H1 (cell line): ENCODE data around the gene RBBP8. TPM values are rescaled to one million over a fixed set of nuclear protein-coding genes. Genes with fewer than 3 reads are reported as not detected.

Source experiments
- CTCF ChIA-PET: fragments of 300-600 bp; sonication (Branson Sonifier 250); formaldehyde crosslinking; loops from one replicate; lab custom pipeline; 2021; ENCODE audit not compliant: partially characterized antibody; lab: Charles Lee
- POLR2A ChIA-PET: fragments of 300-600 bp; sonication (Branson Sonifier 250); formaldehyde crosslinking; loops from one replicate; lab custom pipeline; 2021; ENCODE audit warnings: inconsistent platforms; ENCODE audit not compliant: partially characterized antibody; lab: Charles Lee
- DNase-seq, 2 experiments: peaks; one replicate each; pipeline versions ENCODE4 v3.0.0 to v3.0.0-alpha.2; 2010 to 2022; ENCODE audit warnings: low spot score in 2 of 2, low read depth in 1 of 2, mixed read lengths in 1 of 2
- FAIRE-seq: peaks from 2 replicates; lab custom pipeline; 2011; peaks lifted over from hg19 to GRCh38; lab: Jason Lieb, UNC
- H2AFZ ChIP-seq: 2 replicates; pipeline ENCODE4 v1.8.1; 2012; ENCODE audit warnings: low read length, inconsistent platforms
- H2AK5ac ChIP-seq: 2 replicates; pipeline ENCODE4 v1.6.1; 2013; ENCODE audit warnings: low read depth, low read length
- H2BK120ac ChIP-seq: replicated peaks from 2 replicates; pipeline ENCODE3; 2013; ENCODE audit warnings: low read depth, low read length, inconsistent platforms
- H2BK12ac ChIP-seq: 2 replicates; pipeline ENCODE4 v1.6.1; 2013; ENCODE audit warnings: low read depth, low read length
- H2BK15ac ChIP-seq: 2 replicates; pipeline ENCODE4 v1.6.1; 2013; ENCODE audit warnings: low read length
- H2BK20ac ChIP-seq: 2 replicates; pipeline ENCODE4 v1.6.1; 2013; ENCODE audit warnings: low read length
- H2BK5ac ChIP-seq: 2 replicates; pipeline ENCODE4 v1.6.1; 2013; ENCODE audit warnings: low read depth, low read length
- H3K14ac ChIP-seq: 2 replicates; pipeline ENCODE4 v1.6.1; 2013; ENCODE audit warnings: inconsistent platforms; ENCODE audit not compliant: insufficient read length
- H3K18ac ChIP-seq: 2 replicates; pipeline ENCODE4 v1.6.1; 2013; ENCODE audit warnings: low read length; ENCODE audit errors: extremely low read depth
- H3K23ac ChIP-seq: 2 replicates; pipeline ENCODE4 v1.6.1; 2013; ENCODE audit warnings: inconsistent platforms; ENCODE audit not compliant: insufficient read length
- H3K23me2 ChIP-seq: 2 replicates; pipeline ENCODE4 v1.6.1; 2013; ENCODE audit warnings: low read depth, low read length
- H3K27ac ChIP-seq: 2 replicates; pipeline ENCODE4 v1.6.1; 2011; ENCODE audit warnings: low read depth, low read length, inconsistent platforms
- H3K27me3 ChIP-seq, 4 experiments: replicated peaks in 1 of 4; 1 replicate in 1 of 4; 2 replicates in 3 of 4; pipeline versions ENCODE4 v1.6.1 to v1.8.1; 2011 to 2013; ENCODE audit warnings: low read length in 3 of 4, mild to moderate bottlenecking in 3 of 4, inconsistent platforms in 2 of 4, mixed read lengths in 2 of 4, moderate library complexity in 1 of 4; ENCODE audit not compliant: control insufficient read depth in 3 of 4, insufficient read depth in 3 of 4; ENCODE audit errors: extremely low read depth in 1 of 4
- H3K36me3 ChIP-seq, 4 experiments: 2 replicates each; pipeline versions ENCODE4 v1.6.1 to v1.8.1; 2011 to 2013; ENCODE audit warnings: mild to moderate bottlenecking in 4 of 4, low read length in 3 of 4, moderate library complexity in 2 of 4, control low read depth in 1 of 4, inconsistent platforms in 1 of 4; ENCODE audit not compliant: insufficient read depth in 4 of 4, control insufficient read depth in 2 of 4
- H3K4ac ChIP-seq: replicated peaks from 2 replicates; pipeline ENCODE3; 2013; ENCODE audit warnings: low read length, low read depth, mixed read lengths, inconsistent platforms; ENCODE audit not compliant: insufficient read length
- H3K4me1 ChIP-seq, 4 experiments: replicated peaks in 1 of 4; 1 replicate in 1 of 4; 2 replicates in 3 of 4; pipeline versions ENCODE4 v1.6.1 to v1.8.1; 2011 to 2013; ENCODE audit warnings: low read length in 3 of 4, inconsistent platforms in 2 of 4, mixed read lengths in 1 of 4; ENCODE audit not compliant: insufficient read depth in 4 of 4, control insufficient read depth in 3 of 4
- H3K4me2 ChIP-seq, 2 experiments: 2 replicates each; pipeline versions ENCODE4 v1.6.1 to v1.8.1; 2011 to 2013; ENCODE audit warnings: low read depth in 2 of 2, low read length in 2 of 2, control low read depth in 1 of 2, inconsistent platforms in 1 of 2, mild to moderate bottlenecking in 1 of 2; ENCODE audit not compliant: insufficient read depth in 1 of 2
- H3K4me3 ChIP-seq, 4 experiments: fragments of 200-600, 300-600 bp in 1 of 4; sonication (generic), shearing (Covaris generic), sonication (Bioruptor Twin) in 1 of 4; 2 replicates each; pipeline versions ENCODE4 v1.5.1 to v1.8.1; 2011 to 2016; ENCODE audit warnings: low read length in 4 of 4, low read depth in 3 of 4, control low read depth in 2 of 4, inconsistent platforms in 2 of 4, mild to moderate bottlenecking in 2 of 4, mixed read lengths in 1 of 4, moderate library complexity in 1 of 4; ENCODE audit not compliant: insufficient read depth in 2 of 4; ENCODE audit errors: extremely low read depth in 1 of 4
- H3K56ac ChIP-seq: replicated peaks from 2 replicates; pipeline ENCODE3; 2013; ENCODE audit warnings: low read depth, mild to moderate bottlenecking, mixed read lengths, low read length, inconsistent platforms; ENCODE audit not compliant: insufficient read length
- H3K79me1 ChIP-seq: 2 replicates; pipeline ENCODE4 v1.6.1; 2013; ENCODE audit warnings: low read depth, low read length, control low read depth
- H3K79me2 ChIP-seq, 2 experiments: 2 replicates each; pipeline versions ENCODE4 v1.6.1 to v1.8.1; 2012 to 2013; ENCODE audit warnings: low read length in 2 of 2, mild to moderate bottlenecking in 2 of 2, inconsistent platforms in 1 of 2; ENCODE audit not compliant: insufficient read depth in 2 of 2, control insufficient read depth in 1 of 2
- H3K9ac ChIP-seq, 4 experiments: replicated peaks in 1 of 4; 1 replicate in 1 of 4; 2 replicates in 3 of 4; pipeline versions ENCODE4 v1.6.1 to v1.8.1; 2011 to 2013; ENCODE audit warnings: low read depth in 3 of 4, low read length in 3 of 4, control low read depth in 2 of 4, mild to moderate bottlenecking in 2 of 4, moderate library complexity in 2 of 4, inconsistent platforms in 1 of 4; ENCODE audit errors: extremely low read depth in 1 of 4
- H3K9me3 ChIP-seq, 2 experiments: 2 replicates each; pipeline versions ENCODE4 v1.6.1 to v1.8.1; 2012 to 2013; ENCODE audit warnings: mild to moderate bottlenecking in 2 of 2, moderate library complexity in 2 of 2, control low read depth in 1 of 2, inconsistent platforms in 1 of 2, low read depth in 1 of 2, low read length in 1 of 2, mixed read lengths in 1 of 2; ENCODE audit not compliant: insufficient read depth in 2 of 2
- H4K20me1 ChIP-seq, 2 experiments: replicated peaks in 1 of 2; 2 replicates each; pipeline versions ENCODE3 to v1.8.1; 2011 to 2013; ENCODE audit warnings: inconsistent platforms in 2 of 2, low read length in 2 of 2, mild to moderate bottlenecking in 1 of 2; ENCODE audit not compliant: insufficient read depth in 2 of 2, control insufficient read depth in 1 of 2
- H4K5ac ChIP-seq: 2 replicates; pipeline ENCODE4 v1.6.1; 2013; ENCODE audit warnings: low read length, low read depth, mixed read lengths, inconsistent platforms; ENCODE audit not compliant: insufficient read length
- H4K8ac ChIP-seq: 2 replicates; pipeline ENCODE4 v1.8.0; 2013; ENCODE audit warnings: mild to moderate bottlenecking, moderate library complexity, low read length, inconsistent platforms; ENCODE audit not compliant: insufficient read depth; ENCODE audit errors: extremely low read depth
- H4K91ac ChIP-seq: replicated peaks from 2 replicates; pipeline ENCODE3; 2013; ENCODE audit warnings: low read length, mixed read lengths, inconsistent platforms; ENCODE audit not compliant: insufficient read length
- ATF2 ChIP-seq: IDR thresholded peaks from 2 replicates; pipeline ENCODE4 v1.6.1; 2012; ENCODE audit warnings: low read length, inconsistent platforms
- CBX8 ChIP-seq: fragments of 300-800, 300-1000 bp; sonication (generic); IDR thresholded peaks from 2 replicates; pipeline ENCODE4 v1.7.1; 2016; ENCODE audit warnings: low read depth, low read length, borderline replicate concordance
- HDAC2 ChIP-seq, 2 experiments: fragments of 300-600 bp in 1 of 2; sonication (generic) in 1 of 2; IDR thresholded peaks; 2 replicates each; pipeline ENCODE4 v1.6.1; 2011 to 2012; ENCODE audit warnings: low read depth in 2 of 2, low read length in 2 of 2, mild to moderate bottlenecking in 2 of 2, moderate library complexity in 2 of 2, borderline replicate concordance in 1 of 2, inconsistent platforms in 1 of 2
- SUZ12 ChIP-seq: fragments of 200-600 bp; sonication (generic); IDR thresholded peaks from 2 replicates; pipeline ENCODE4 v1.6.1; 2012; ENCODE audit warnings: mild to moderate bottlenecking, inconsistent platforms, low read length, moderate library complexity, mixed read lengths
- YY1 ChIP-seq: IDR thresholded peaks from 2 replicates; pipeline ENCODE4 v1.6.1; 2011; ENCODE audit warnings: low read depth, mild to moderate bottlenecking, low read length
- WGBS, 2 experiments: shearing (Covaris generic) in 1 of 2; methylation state at CpG; one replicate each; pipeline versions ENCODE4 v1.1.6 to v1.1.7; 2013 to 2015; ENCODE audit warnings: low lambda C conversion rate in 2 of 2, mixed read lengths in 2 of 2, inconsistent platforms in 1 of 2, low coverage in 1 of 2, missing lambda C conversion rate in 1 of 2; ENCODE audit not compliant: insufficient replicate concordance in 2 of 2, insufficient coverage in 1 of 2, insufficient read length in 1 of 2; ENCODE audit errors: extremely low coverage in 1 of 2, missing lambda C conversion rate in 1 of 2; 5-methylcytosine and 5-hydroxymethylcytosine counted together
- polyA plus RNA-seq, 7 experiments: library from polyadenylated mRNA; depleted of rRNA in 3 of 7; stranded (reverse) in 5 of 7; unstranded in 2 of 7; fragments of >200 nt in 5 of 7; fragments of 200-250 nt in 2 of 7; gene quantifications; 1 replicate in 5 of 7; 2 replicates in 1 of 7; 4 replicates in 1 of 7; pipeline versions ENCODE4 v1.2.1 to v1.2.3, GENCODE V29; 2011 to 2013; ENCODE audit warnings: missing spikeins in 2 of 7, mixed read lengths in 2 of 7
- total RNA-seq: library from RNA; stranded (reverse); fragmentation: NEBNext Ultra II Directional; extraction: Animal tissue kit (Norgen Biotek cat#: 25700); gene quantifications from 2 replicates; pipeline ENCODE4 v1.2.1, GENCODE V29; 2021

Gene RBBP8
- total and polyA plus RNA-seq, 2 of the 8 experiments (the other 6 are each of a cell fraction or from before 2014, with no cell fraction given) = 16.1 to 65.8 TPM

GRCh38 chr18:22883827-22884226, 49.3 kb upstream of the RBBP8 start:
- H4K91ac ChIP-seq = no peak overlapping the region
- POLR2A ChIA-PET = no interaction called here
- H3K56ac ChIP-seq = no peak overlapping the region
- H3K79me1 ChIP-seq = no peaks in the 10 kb centered on the region
- no peak overlapping the region for H3K27ac ChIP-seq
- H4K20me1 ChIP-seq = no peaks in the 10 kb centered on the region
- H3K14ac ChIP-seq = no peak overlapping the region
- CTCF ChIA-PET = interaction anchor here (0.6 kb wide), 1 partner anchor 59 kb away, joined by 3 read pairs; no protein-coding TSS in a partner anchor
- no peak overlapping the region for H3K4me2 ChIP-seq
- H3K4ac ChIP-seq = no peak overlapping the region
- FAIRE-seq = peak; percentile 24
- H3K23me2 ChIP-seq = no peaks in the 10 kb centered on the region
- H3K18ac ChIP-seq = no peak overlapping the region
- H4K5ac ChIP-seq = no peak overlapping the region
- H3K23ac ChIP-seq = no peak overlapping the region
- no peak overlapping the region for H2AFZ ChIP-seq
- H2BK5ac ChIP-seq = no peak overlapping the region
- H3K79me2 ChIP-seq = no peaks in the 10 kb centered on the region
- H3K9ac ChIP-seq = no peak overlapping the region
- no peak overlapping the region for H3K4me3 ChIP-seq
- peaks cover 0 to 3% (median 1%) of the 10 kb centered on the region in 4 experiments; a peak in 2 of 7 replicates for H3K4me1 ChIP-seq
- WGBS, 2 experiments = 100% methylated on average over 1 of the region's 1 CpG; no CpG with 5 or more reads in 1 of the 2 experiments
- no peak overlapping the region for H2BK12ac ChIP-seq
- no peak overlapping the region for H2BK15ac ChIP-seq
- H3K27me3 ChIP-seq = no peaks in the 10 kb centered on the region
- no peak overlapping the region for H4K8ac ChIP-seq
- H3K36me3 ChIP-seq = no peaks in the 10 kb centered on the region
- no peak overlapping the region for H2BK20ac ChIP-seq
- H2AK5ac ChIP-seq = no peak overlapping the region
- DNase-seq = no peak
- peaks cover 8 to 14% of the 10 kb centered on the region in 2 experiments; a peak in 3 of 4 replicates for H3K9me3 ChIP-seq
- no peak overlapping the region for H2BK120ac ChIP-seq
- TF ChIP-seq YY1 (no peak), SUZ12 (no peak), HDAC2 (IDR thresholded peaks at IDR 0.05; ENCODE audit: borderline replicate concordance in 1 of 2, low read depth in 2 of 2, low read length in 2 of 2) (no peak), CBX8 (no peak), ATF2 (no peak)
